Colonic mucosa (tissue), 4 donors: Measurements from ENCODE around the gene PTPRN2. TPM values are rescaled to one million over a fixed set of nuclear protein-coding genes. Genes with fewer than 3 reads are reported as not detected.

Source experiments
- DNase-seq: peaks from one replicate; pipeline ENCODE4 v3.0.0-alpha.2; 2020
- H3K27ac ChIP-seq: fragments of 200-600 bp; one replicate; pipeline ENCODE4 v1.8.0; 2021
- H3K27me3 ChIP-seq: fragments of 200-600 bp; one replicate; pipeline ENCODE4 v1.8.0; 2021
- H3K36me3 ChIP-seq: fragments of 200-600 bp; one replicate; pipeline ENCODE4 v1.8.0; 2021
- H3K4me1 ChIP-seq: fragments of 200-600 bp; one replicate; pipeline ENCODE4 v1.8.0; 2021; ENCODE audit warnings: mild to moderate bottlenecking
- H3K4me3 ChIP-seq: fragments of 200-600 bp; one replicate; pipeline ENCODE4 v1.8.0; 2021
- H3K9ac ChIP-seq, 2 donors: one replicate each; pipeline ENCODE4 v1.7.0; 2013; ENCODE audit warnings: control low read depth in 2 of 2, low read depth in 2 of 2, low read length in 2 of 2
- H3K9me3 ChIP-seq: fragments of 200-600 bp; one replicate; pipeline ENCODE4 v1.8.0; 2021
- intact Hi-C: fragments of 100-400 bp; cut with DNase I; formaldehyde crosslinking; loops from one replicate; pipeline ENCODE4 v1.14.1; 2022
- total RNA-seq, 2 donors: library from RNA; stranded (reverse); fragmentation: NEBNext Ultra II Directional in 1 of 2; extraction: Animal tissue kit (Norgen Biotek cat#: 25700) in 1 of 2; gene quantifications; one replicate each; pipeline ENCODE4 v1.2.1, GENCODE V29; 2021
- TF ChIP-seq, protein P1 (sequence below): fragments of 200-600 bp; IDR thresholded peaks from one replicate; pipeline ENCODE4 v1.8.0; 2022; ENCODE audit warnings: antibody characterized with exemption, mild to moderate bottlenecking
- donor health status: healthy.
- donor health status: DM: no; HTN: no; CAD: no.
- donor health status: DM: no; HTN: no; CAD: no.

The PTPRN2 gene
- total RNA-seq, 2 donors from 2014 or later: 14.7 to 21.6 TPM

DNA sequence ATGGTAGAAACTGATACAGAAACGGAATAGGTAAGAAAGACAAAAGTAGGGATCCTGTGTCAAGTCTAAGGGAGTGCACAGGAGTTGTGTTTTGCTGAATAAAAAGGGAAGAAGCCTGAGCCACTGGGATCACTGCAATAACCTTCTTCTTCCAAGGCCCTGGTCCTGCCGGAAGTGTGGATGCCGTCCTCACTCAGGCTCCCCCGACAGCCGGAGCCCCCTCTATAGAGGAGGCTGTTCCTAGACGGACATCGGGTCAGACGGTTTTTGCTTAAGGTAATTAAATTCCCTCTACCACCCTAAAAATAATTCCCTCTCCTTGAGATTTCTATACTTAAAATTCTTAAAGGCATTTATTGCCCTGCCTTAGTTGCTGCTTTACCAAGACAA lies 566.9 kb downstream of the PTPRN2 start:
- intact Hi-C loops: no loop called here
- TF ChIP-seq, protein P1, sequence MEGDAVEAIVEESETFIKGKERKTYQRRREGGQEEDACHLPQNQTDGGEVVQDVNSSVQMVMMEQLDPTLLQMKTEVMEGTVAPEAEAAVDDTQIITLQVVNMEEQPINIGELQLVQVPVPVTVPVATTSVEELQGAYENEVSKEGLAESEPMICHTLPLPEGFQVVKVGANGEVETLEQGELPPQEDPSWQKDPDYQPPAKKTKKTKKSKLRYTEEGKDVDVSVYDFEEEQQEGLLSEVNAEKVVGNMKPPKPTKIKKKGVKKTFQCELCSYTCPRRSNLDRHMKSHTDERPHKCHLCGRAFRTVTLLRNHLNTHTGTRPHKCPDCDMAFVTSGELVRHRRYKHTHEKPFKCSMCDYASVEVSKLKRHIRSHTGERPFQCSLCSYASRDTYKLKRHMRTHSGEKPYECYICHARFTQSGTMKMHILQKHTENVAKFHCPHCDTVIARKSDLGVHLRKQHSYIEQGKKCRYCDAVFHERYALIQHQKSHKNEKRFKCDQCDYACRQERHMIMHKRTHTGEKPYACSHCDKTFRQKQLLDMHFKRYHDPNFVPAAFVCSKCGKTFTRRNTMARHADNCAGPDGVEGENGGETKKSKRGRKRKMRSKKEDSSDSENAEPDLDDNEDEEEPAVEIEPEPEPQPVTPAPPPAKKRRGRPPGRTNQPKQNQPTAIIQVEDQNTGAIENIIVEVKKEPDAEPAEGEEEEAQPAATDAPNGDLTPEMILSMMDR: no peak
- Histone ChIP-seq H3K27ac (no peak overlapping the region), H3K36me3 (no peaks in the 10 kb centered on the region), H3K4me3 (no peak overlapping the region), H3K9ac (no peak overlapping the region), H3K9me3 (no peaks in the 10 kb centered on the region), H3K4me1 (no peaks in the 10 kb centered on the region), H3K27me3 (no peaks in the 10 kb centered on the region)
- DNase-seq: no peak

DNA sequence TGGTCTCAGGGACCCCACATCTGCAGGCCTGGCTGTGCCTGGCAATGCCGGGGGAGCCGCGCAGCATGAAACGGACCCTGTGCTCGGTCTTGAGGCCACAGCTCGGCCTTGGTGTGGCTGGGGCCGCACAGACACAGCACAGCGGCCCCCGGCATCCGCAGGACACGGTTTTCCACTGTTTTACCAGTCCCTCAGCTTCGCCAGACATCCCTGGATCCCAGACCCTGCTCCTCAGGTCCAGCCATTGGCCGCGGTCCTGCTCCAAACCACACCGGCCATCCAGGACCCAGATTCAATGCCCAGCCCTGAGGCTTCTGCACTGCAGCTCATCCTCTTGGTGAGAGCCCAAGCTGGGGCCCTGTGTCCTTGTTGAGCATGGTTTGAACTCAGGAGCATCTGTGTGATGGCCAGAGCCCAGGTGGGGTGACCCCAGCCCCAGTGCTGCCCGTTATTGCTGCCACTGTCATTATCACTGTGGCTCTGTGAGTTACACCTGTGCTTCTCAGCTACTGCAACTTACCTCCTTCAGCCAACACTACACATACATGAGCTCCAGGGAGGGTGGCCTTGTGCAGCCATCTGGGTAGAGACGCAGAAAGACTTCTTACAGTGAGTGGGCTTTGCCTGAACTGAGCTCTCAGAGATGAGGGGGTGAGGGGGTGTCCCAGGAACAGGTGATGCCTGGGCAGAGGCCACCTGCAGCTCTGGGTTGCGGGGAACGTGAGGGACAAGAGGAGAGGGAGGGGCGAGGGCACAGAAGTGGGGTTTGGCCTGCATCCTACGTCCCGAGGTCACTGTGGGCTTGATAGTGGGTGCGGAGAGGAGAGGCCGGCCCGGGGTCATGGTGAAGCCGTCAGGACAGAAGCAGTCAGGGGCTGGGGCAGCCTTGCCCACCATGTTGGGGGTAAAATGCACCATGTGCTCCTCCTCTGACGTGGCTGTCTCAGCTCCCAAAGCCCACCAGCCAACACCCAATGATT lies 567.6 kb downstream of the PTPRN2 start:
- H3K9ac ChIP-seq: no peak overlapping the region
- no peak overlapping the region for H3K4me3 ChIP-seq
- no peak for DNase-seq
- no peaks in the 10 kb centered on the region for H3K9me3 ChIP-seq
- TF ChIP-seq, protein P1: no peak
- no peaks in the 10 kb centered on the region for H3K4me1 ChIP-seq
- H3K36me3 ChIP-seq: no peaks in the 10 kb centered on the region
- H3K27ac ChIP-seq: no peak overlapping the region
- intact Hi-C loops: no loop called here
- no peaks in the 10 kb centered on the region for H3K27me3 ChIP-seq

DNA sequence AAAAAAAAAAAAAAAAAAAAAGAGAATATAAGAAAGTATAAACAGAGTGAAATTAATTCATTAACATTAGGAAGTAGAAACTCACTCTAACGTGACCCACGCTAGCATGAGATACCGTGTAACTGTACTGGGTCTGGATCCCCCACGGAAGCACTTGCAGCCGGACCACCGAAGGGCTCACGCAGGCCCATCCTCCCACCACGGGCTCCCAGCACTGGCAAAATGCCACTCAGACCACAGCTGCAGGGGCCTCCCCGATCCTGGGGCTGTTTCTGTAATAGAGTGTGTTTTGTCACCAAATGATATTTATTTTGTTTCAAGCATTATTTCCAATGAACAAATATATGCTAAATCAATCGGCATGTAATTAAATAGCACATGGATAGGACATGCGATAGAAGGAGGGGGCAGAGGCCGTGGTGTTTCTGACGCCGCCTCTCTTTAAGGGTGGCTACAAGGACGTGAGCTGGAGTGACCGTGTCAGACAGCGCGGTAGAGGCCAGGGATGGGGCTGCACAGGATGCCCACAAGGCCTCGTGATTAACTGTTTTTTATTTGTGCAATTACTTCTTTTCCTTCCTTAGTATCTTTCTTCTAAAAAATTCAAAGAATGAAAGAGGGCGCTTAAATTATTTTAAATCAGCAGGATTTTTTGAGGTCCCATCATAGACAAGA lies 568.5 kb downstream of the PTPRN2 start:
- Histone ChIP-seq H3K4me3 (no peak overlapping the region), H3K36me3 (no peaks in the 10 kb centered on the region), H3K9ac (no peak overlapping the region), H3K27me3 (no peaks in the 10 kb centered on the region), H3K9me3 (no peaks in the 10 kb centered on the region), H3K27ac (no peak overlapping the region), H3K4me1 (no peaks in the 10 kb centered on the region)
- DNase-seq: no peak
- TF ChIP-seq, protein P1: no peak
- intact Hi-C loops: no loop called here

DNA sequence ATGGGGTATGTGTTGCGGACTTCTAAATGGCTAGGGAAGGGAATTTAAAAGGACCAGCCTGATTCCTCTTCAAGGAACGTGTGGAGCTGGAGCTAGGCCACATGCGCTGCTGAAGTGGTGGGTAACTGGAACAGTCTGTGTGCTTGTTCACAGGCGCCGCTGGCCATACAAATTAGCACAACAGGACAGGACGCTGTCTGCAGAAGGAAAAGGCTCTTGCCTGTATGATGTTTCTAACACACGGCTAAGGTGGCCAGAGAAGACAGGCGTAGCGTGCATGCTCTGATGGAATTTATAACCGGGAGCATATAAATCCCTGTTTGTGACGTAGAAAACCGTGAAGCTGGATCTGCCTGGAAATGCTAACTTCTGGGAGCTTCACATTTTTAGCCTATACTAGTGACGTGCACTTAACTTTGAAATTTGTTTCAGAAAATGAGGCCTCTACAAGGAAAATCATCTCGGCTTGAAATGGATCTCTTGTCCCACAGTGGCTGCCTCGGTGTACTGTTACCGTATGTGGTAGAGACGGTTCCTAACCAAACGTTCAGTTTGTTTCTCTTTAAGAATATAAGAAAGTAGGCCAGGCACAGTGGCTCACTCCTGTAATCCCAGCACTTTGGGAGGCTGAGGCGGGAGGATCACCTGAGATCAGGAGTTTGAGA lies 569.4 kb downstream of the PTPRN2 start:
- Histone ChIP-seq H3K4me3 (no peak overlapping the region), H3K36me3 (no peaks in the 10 kb centered on the region), H3K27me3 (no peaks in the 10 kb centered on the region), H3K4me1 (no peaks in the 10 kb centered on the region), H3K9ac (no peak overlapping the region), H3K9me3 (no peaks in the 10 kb centered on the region), H3K27ac (no peak overlapping the region)
- no peak for DNase-seq
- intact Hi-C loops: no loop called here
- TF ChIP-seq, protein P1: no peak
